Activated CD4-positive, alpha-beta T cell treated with anti-CD3 and anti-CD28 coated beads for 36 hours (primary cell): ENCODE results near the gene RPRD1B. TPM values are rescaled to one million over a fixed set of nuclear protein-coding genes. Genes with fewer than 3 reads are reported as not detected.

Experiments used
- ATAC-seq: fragments of 200-7000 bp; cut with Tn5 transposase; one replicate; pipeline ENCODE4 v1.10.0; 2021; ENCODE audit warnings: mild to moderate bottlenecking, moderate library complexity
- CTCF ChIA-PET: fragments of 350-600 bp; sonication (Branson Sonifier 250); formaldehyde crosslinking; loops from one replicate; lab custom pipeline; 2021; ENCODE audit warnings: antibody characterized with exemption; lab: Charles Lee
- POLR2A ChIA-PET: fragments of 350-600 bp; sonication (Branson Sonifier 250); formaldehyde crosslinking; loops from one replicate; lab custom pipeline; 2021; ENCODE audit warnings: antibody characterized with exemption, inconsistent platforms; lab: Charles Lee
- DNase-seq: peaks from one replicate; pipeline ENCODE4 v3.0.0-alpha.2; 2020
- H3K27ac Mint-ChIP-seq: one replicate; pipeline ENCODE4 v1.8.0; 2021; ENCODE audit warnings: mixed read lengths
- H3K27me3 Mint-ChIP-seq: one replicate; pipeline ENCODE4 v1.8.0; 2021; ENCODE audit warnings: mixed read lengths
- H3K36me3 Mint-ChIP-seq: one replicate; pipeline ENCODE4 v1.8.0; 2021; ENCODE audit warnings: low read depth, mixed read lengths
- H3K4me1 Mint-ChIP-seq: one replicate; pipeline ENCODE4 v1.8.0; 2021; ENCODE audit warnings: mixed read lengths
- H3K4me3 Mint-ChIP-seq: one replicate; pipeline ENCODE4 v1.8.0; 2021; ENCODE audit warnings: mild to moderate bottlenecking, moderate library complexity, mixed read lengths
- H3K9me3 Mint-ChIP-seq: one replicate; pipeline ENCODE4 v1.8.0; 2021; ENCODE audit warnings: low read depth, mixed read lengths
- intact Hi-C, 2 experiments: fragments of 100-400 bp; cut with DNase I in 1 of 2; cut with micrococcal nuclease in 1 of 2; formaldehyde crosslinking; loops; one replicate each; pipeline versions ENCODE4 v1.14.2 to v1.15.1; 2022 to 2024; cut with DNase I, micrococcal nuclease
- total RNA-seq, 2 experiments: library from RNA; stranded (reverse); gene quantifications; one replicate each; pipeline ENCODE4 v1.2.3, GENCODE V29; 2021

RPRD1B gene
- total RNA-seq, 2 experiments from 2014 or later, result 29.9 to 36.4 TPM

GRCh38 chr20:37991157-37991866 lies 42.2 kb upstream of the RPRD1B start:
- POLR2A ChIA-PET, result no interaction called here
- Mint-ChIP-seq H3K4me1 (peaks cover 21% of the 10 kb centered on the region), H3K27ac (peak overlapping the region; percentile 58), H3K27me3 (no peaks in the 10 kb centered on the region), H3K4me3 (no peak overlapping the region), H3K36me3 (peaks cover 63% of the 10 kb centered on the region), H3K9me3 (no peaks in the 10 kb centered on the region)
- CTCF ChIA-PET, result interaction anchor here (0.6 to 1.8 kb wide), 5 partner anchors 11 to 339 kb away, joined by 3 to 6 read pairs (median 3); no protein-coding TSS in a partner anchor
- no peak for DNase-seq
- ATAC-seq, result peak; percentile 24
- intact Hi-C loops, result loop anchor here (5.0 kb wide), 2 partner anchors 89 to 299 kb away; partner anchors contain the start of genes CTNNBL1 (in 1 of the 2) and VSTM2L (in 1 of the 2)

GRCh38 chr20:37991908-37992307 lies 41.6 kb upstream of the RPRD1B start:
- POLR2A ChIA-PET, result no interaction called here
- Mint-ChIP-seq H3K4me3 (no peak overlapping the region), H3K27me3 (no peaks in the 10 kb centered on the region), H3K27ac (peak overlapping the region; percentile 19), H3K36me3 (peaks cover 61% of the 10 kb centered on the region), H3K9me3 (no peaks in the 10 kb centered on the region), H3K4me1 (peaks cover 21% of the 10 kb centered on the region)
- no peak for DNase-seq
- intact Hi-C loops, result loop anchor here (2.0 to 5.0 kb wide), 4 partner anchors 89 to 427 kb away; partner anchors contain the start of genes VSTM2L (in 2 of the 2) and CTNNBL1 (in 1 of the 2)
- no peak for ATAC-seq
- CTCF ChIA-PET, result interaction anchor here (1.1 to 2.1 kb wide), 4 partner anchors 11 to 340 kb away, joined by 3 to 8 read pairs (median 6); no protein-coding TSS in a partner anchor

- intact Hi-C loops, result loop anchor here (1.0 to 5.0 kb wide), 6 partner anchors 90 to 429 kb away; partner anchors contain the start of genes VSTM2L (in 2 of the 2) and CTNNBL1 (in 1 of the 2)
- POLR2A ChIA-PET, result no interaction called here
- Mint-ChIP-seq H3K36me3 (peaks cover 58% of the 10 kb centered on the region), H3K27ac (no peak overlapping the region), H3K9me3 (no peaks in the 10 kb centered on the region), H3K27me3 (no peaks in the 10 kb centered on the region), H3K4me1 (peaks cover 21% of the 10 kb centered on the region), H3K4me3 (no peak overlapping the region)
- DNase-seq (peak; percentile 47), ATAC-seq (no peak)
- CTCF ChIA-PET, result interaction anchor here (0.6 to 2.1 kb wide), 9 partner anchors 12 to 788 kb away, joined by 3 to 8 read pairs (median 3); no protein-coding TSS in a partner anchor
Observed at GRCh38 chr20:37992802-37993409, 40.6 kb upstream of the RPRD1B start.

- intact Hi-C loops, result loop anchor here (5.0 kb wide), 2 partner anchors 92 to 302 kb away; partner anchors contain the start of genes CTNNBL1 (in 1 of the 2) and VSTM2L (in 1 of the 2)
- H3K36me3 Mint-ChIP-seq, result peaks cover 48% of the 10 kb centered on the region
- DNase-seq (no peak), ATAC-seq (no peak)
- CTCF ChIA-PET, result interaction anchor here (0.6 to 1.4 kb wide), 5 partner anchors 9 to 428 kb away, joined by 3 to 4 read pairs (median 3); no protein-coding TSS in a partner anchor
- POLR2A ChIA-PET, result interaction anchor here (0.8 kb wide), 1 partner anchor 430 kb away, joined by 3 read pairs; no protein-coding TSS in a partner anchor
- no peaks in the 10 kb centered on the region for H3K9me3 Mint-ChIP-seq
- no peak overlapping the region for H3K27ac Mint-ChIP-seq
- peaks cover 24% of the 10 kb centered on the region for H3K4me1 Mint-ChIP-seq
- no peak overlapping the region for H3K4me3 Mint-ChIP-seq
- H3K27me3 Mint-ChIP-seq, result no peaks in the 10 kb centered on the region
Observed at GRCh38 chr20:37994512-37994911, 39.0 kb upstream of the RPRD1B start.

GRCh38 chr20:37995856-37996605 lies 37.5 kb upstream of the RPRD1B start:
- intact Hi-C loops, result no loop called here
- no peaks in the 10 kb centered on the region for H3K27me3 Mint-ChIP-seq
- no peak overlapping the region for H3K4me3 Mint-ChIP-seq
- peaks cover 43% of the 10 kb centered on the region for H3K36me3 Mint-ChIP-seq
- CTCF ChIA-PET, result no interaction called here
- H3K27ac Mint-ChIP-seq, result no peak overlapping the region
- no peaks in the 10 kb centered on the region for H3K9me3 Mint-ChIP-seq
- no peak for DNase-seq
- H3K4me1 Mint-ChIP-seq, result peaks cover 24% of the 10 kb centered on the region
- no peak for ATAC-seq
- POLR2A ChIA-PET, result no interaction called here

GRCh38 chr20:37997516-37997915 lies 36.0 kb upstream of the RPRD1B start:
- no peaks in the 10 kb centered on the region for H3K27me3 Mint-ChIP-seq
- peaks cover 49% of the 10 kb centered on the region for H3K36me3 Mint-ChIP-seq
- DNase-seq (no peak), ATAC-seq (no peak)
- no peak overlapping the region for H3K27ac Mint-ChIP-seq
- intact Hi-C loops, result no loop called here
- ChIA-PET CTCF (interaction anchor here (0.6 kb wide), 1 partner anchor 140 kb away, joined by 3 read pairs; no protein-coding TSS in a partner anchor), POLR2A (no interaction called here)
- no peak overlapping the region for H3K4me3 Mint-ChIP-seq
- H3K9me3 Mint-ChIP-seq, result no peaks in the 10 kb centered on the region
- H3K4me1 Mint-ChIP-seq, result peaks cover 30% of the 10 kb centered on the region

GRCh38 chr20:37999526-38000263 lies 33.9 kb upstream of the RPRD1B start:
- Mint-ChIP-seq H3K27me3 (no peaks in the 10 kb centered on the region), H3K4me3 (no peak overlapping the region), H3K27ac (peak overlapping the region; percentile 61), H3K4me1 (peaks cover 31% of the 10 kb centered on the region), H3K36me3 (peaks cover 51% of the 10 kb centered on the region), H3K9me3 (no peaks in the 10 kb centered on the region)
- ChIA-PET POLR2A (no interaction called here), CTCF (interaction anchor here (0.6 to 1.1 kb wide), 2 partner anchors 21 to 400 kb away, joined by 3 to 5 read pairs; no protein-coding TSS in a partner anchor)
- DNase-seq, result no peak
- intact Hi-C loops, result no loop called here
- ATAC-seq, result no peak

GRCh38 chr20:38000293-38000692 lies 33.3 kb upstream of the RPRD1B start:
- H3K27ac Mint-ChIP-seq, result no peak overlapping the region
- peaks cover 51% of the 10 kb centered on the region for H3K36me3 Mint-ChIP-seq
- H3K4me3 Mint-ChIP-seq, result no peak overlapping the region
- H3K9me3 Mint-ChIP-seq, result no peaks in the 10 kb centered on the region
- ChIA-PET CTCF (no interaction called here), POLR2A (no interaction called here)
- H3K27me3 Mint-ChIP-seq, result no peaks in the 10 kb centered on the region
- DNase-seq, result no peak
- intact Hi-C loops, result no loop called here
- no peak for ATAC-seq
- peaks cover 36% of the 10 kb centered on the region for H3K4me1 Mint-ChIP-seq

GRCh38 chr20:38001173-38001875 lies 32.2 kb upstream of the RPRD1B start:
- peak; percentile 87 for ATAC-seq
- DNase-seq, result peak; percentile 46

GRCh38 chr20:38001981-38002380 lies 31.6 kb upstream of the RPRD1B start:
- DNase-seq (peak; percentile 22), ATAC-seq (no peak)
- Mint-ChIP-seq H3K9me3 (no peaks in the 10 kb centered on the region), H3K27ac (peak overlapping the region; percentile 41), H3K4me1 (peaks cover 48% of the 10 kb centered on the region), H3K4me3 (no peak overlapping the region), H3K27me3 (no peaks in the 10 kb centered on the region), H3K36me3 (peaks cover 53% of the 10 kb centered on the region)
- CTCF ChIA-PET, result interaction anchor here (1.4 kb wide), 1 partner anchor 11 kb away, joined by 3 read pairs; no protein-coding TSS in a partner anchor
- intact Hi-C loops, result loop anchor here in 1 of 2 experiments (1.0 kb wide), 4 partner anchors 12 to 315 kb away; partner anchors contain the start of genes RPRD1B and TTI1
- POLR2A ChIA-PET, result no interaction called here

More at GRCh38 chr20:38001173-38001875, 32.2 kb upstream of the RPRD1B start:
- H3K4me1 Mint-ChIP-seq, result peaks cover 43% of the 10 kb centered on the region
- no peaks in the 10 kb centered on the region for H3K9me3 Mint-ChIP-seq
- H3K4me3 Mint-ChIP-seq, result no peak overlapping the region
- intact Hi-C loops, result loop anchor here in 1 of 2 experiments (1.0 kb wide), 4 partner anchors 11 to 314 kb away; partner anchors contain the start of genes RPRD1B and TTI1
- peak overlapping the region; percentile 41 for H3K27ac Mint-ChIP-seq
- POLR2A ChIA-PET, result no interaction called here
- CTCF ChIA-PET, result no interaction called here
- H3K27me3 Mint-ChIP-seq, result no peaks in the 10 kb centered on the region
- peaks cover 52% of the 10 kb centered on the region for H3K36me3 Mint-ChIP-seq
